HS-27A (cell line): ENCODE measurements around the gene GALNTL6.
A peak's percentile ranks its signal among the peaks of the same experiment; 100 is the strongest.
"Not testable (repeated sequence)": the region's sequence is repeated elsewhere in the genome, so short reads cannot be mapped to it uniquely, and the experiment has no call there.

Experiments
- DNase-seq: peaks from one replicate; pipeline ENCODE4 v3.0.0-alpha.2; 2012; ENCODE audit warnings: low read depth, missing footprints

Gene GALNTL6

DNA sequence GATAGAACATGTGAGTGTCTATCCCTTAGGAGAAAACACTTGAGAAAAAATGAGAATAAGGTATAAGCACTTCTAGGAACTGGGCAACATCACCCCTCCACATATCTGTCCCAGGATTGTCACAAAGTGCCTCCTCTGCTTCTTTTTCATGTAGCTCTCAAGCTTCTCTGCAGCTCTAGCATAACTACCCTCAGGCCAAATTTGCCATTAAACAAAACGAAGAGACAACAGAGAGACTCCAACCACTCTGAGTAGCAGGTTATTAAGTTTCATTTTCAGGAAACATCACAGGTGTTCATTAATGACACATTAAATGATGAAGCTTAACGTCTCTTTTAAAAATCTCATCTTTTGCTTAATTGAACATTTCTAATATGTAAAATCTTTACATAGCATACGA is 580.0 kb downstream of the GALNTL6 start:
- DNase-seq, result no peak

DNA sequence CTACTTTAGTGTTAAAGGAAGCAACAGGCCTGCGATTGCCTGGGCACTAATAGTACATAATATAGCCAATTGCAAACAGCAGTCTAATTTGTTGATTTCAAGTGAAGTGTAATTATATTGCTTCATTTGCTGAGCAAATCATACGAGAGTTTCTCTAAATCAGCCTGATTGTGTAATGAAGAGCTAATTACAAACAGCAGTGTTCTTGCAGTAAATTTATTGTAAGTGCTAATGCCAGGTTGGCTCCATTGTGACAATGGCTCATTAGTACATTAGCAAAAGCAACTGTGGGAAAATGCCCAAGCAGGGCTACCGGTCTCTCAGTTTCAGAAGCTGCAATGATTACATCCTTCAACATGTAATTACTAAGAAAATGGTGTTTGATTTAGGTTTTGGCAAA is 591.5 kb downstream of the GALNTL6 start:
- DNase-seq, result no peak

DNA sequence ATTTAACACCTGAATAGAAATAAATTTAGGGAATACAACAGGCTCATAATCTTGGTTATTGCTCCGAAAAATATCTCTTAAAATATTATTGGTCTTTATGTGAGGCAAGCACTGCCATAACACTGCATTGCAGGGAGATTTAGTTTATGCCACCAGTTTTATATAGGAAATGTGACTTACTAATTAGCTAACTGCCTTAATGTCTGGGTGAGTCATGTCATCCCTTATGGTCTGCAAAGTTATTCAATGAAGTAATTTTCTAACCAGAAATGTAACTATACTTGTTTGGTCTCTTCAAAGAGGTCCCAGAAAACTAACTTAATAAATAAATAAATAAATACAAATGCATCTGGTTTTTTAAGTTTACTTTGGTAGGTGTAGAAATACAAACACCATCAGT is 597.2 kb downstream of the GALNTL6 start:
- no peak for DNase-seq

DNA sequence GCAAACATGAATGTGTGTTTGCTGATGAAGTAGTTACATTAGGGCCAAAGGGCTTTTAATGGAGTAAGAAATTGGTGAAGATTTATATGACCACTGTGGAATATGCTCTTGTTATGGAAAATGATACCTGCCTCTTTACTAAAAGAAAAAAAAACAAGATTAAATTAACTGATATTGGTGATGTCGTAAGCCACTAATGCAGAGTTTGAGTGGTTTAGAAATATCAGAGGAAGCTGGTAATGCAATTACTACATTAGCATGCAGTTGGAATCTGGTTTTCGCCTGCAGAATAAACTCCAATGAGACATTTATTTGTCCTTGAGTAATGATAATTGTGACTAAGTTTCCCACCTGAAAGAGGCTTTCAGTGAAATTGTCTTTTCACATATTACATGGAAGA is 597.9 kb downstream of the GALNTL6 start:
- DNase-seq, result no peak

DNA sequence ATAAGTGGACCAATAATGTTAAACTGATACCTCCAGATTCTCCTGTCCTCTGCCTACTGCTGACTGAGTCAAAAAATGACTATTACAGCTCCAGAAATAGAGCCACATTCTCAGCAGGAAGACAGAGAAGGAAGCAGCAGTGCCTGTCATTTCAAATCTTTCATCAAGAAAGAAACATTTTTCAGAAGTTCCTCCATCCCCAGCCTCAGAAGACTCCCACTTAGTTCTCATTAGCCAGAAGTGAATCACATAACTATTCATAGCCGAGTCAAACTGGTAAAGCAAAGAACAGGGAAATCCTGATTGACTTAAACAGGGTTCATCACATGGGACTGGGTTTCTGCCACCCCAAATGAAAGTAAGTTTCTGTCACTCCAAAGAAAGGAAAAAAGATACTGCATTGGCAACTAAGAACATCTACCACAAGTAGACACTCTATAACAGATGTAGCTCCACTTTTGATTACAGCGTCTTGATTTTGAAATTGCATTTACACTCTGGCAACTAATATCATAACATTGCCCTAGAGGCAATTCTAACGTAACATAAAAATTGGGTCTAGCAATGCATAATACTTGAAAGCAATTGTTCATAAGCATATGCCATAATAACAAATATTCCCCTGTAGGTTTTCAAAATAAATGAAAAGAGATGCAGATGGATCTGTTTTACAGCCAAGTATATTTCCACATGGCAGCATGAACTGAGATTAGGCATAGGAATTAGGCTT is 599.8 kb downstream of the GALNTL6 start:
- DNase-seq, result no peak

DNA sequence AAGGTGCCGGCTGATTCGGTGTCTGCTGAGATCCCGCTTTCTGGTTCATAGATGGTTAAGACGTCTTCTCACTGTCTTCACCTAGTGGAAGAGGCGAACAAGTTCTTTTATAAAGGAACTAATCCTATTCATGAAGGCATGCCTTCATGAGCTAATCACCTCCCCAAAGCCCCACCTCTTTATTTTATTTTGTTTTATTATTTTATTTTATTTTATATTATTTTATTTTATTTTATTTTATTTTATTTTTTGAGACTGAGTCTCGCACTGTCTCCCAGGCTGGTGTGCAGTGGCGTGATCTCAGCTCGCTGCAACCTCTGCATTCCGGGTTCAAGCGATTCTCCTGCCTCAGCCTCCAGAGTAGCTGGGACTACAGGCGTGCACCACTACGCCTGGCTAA is 615.8 kb downstream of the GALNTL6 start:
- not testable (repeated sequence) for DNase-seq

DNA sequence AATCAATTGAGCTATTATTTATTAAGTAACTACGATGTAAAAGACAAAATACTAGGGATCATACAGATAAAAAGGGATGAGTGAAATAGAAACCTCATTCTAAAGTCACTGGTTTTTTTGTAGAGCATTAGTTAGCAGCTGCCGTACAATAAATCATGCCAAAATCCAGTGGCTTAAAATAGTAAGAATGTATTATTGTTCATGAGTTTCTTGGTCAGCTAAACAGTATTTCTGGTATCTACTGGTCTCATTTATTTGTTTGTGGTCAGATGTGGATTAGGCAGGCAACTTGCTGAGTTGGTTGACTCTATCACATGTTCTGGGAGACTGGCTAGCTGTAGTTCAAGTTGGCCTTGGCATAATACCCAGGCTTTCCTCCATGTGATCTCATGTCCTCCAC is 667.3 kb downstream of the GALNTL6 start:
- DNase-seq, result no peak

DNA sequence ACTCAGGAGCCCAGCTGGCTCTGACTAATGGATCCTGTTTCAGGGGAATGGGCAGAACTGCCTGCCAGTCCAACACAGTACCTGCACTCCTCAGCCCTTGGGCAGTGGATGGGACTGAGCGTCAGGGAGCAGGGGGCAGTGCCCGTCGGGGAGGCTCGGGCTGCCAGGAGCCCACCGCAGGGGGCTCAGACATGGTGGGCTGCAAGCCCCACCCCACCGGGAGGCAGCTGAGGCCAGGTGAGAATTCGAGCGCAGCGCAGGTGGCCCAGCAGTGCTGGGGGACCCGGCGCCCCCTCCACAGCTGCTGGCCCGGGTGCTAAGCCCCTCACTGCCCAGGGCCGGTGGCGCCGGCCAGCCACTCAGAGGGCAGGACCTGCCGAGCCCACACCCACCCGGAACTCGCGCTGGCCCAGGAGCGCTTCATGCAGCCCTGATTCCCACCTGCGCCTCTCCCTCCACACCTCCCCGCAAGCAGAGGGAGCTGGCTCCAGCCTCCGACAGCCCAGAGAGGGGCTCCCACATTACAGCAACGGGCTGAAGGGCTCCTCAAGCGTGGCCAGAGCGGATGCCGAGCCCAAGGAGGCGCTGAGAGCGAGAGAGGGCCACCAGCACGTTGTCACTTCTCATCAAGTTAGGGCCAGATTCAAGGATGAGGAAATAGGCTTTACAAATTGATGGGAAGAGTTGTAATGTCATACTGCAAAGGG is 668.8 kb downstream of the GALNTL6 start:
- DNase-seq, result no peak

DNA sequence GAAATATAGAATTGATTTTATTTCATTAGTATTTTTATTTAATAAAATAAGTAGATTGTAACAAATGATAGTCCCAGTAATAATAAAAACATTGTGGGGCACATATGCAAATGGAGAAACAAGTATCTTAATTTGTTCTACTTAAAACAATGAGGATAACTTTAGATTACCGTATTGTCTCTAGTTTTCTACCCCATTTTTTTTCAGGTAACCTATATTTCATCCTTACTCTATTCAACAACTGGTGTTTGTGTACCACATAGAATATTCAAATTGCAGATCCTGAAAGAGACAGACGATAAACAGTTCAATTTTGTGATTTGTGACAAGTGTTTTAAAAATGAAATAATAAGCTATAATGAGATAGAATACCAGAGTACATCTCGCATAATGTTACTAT is 671.8 kb downstream of the GALNTL6 start:
- DNase-seq, result no peak

DNA sequence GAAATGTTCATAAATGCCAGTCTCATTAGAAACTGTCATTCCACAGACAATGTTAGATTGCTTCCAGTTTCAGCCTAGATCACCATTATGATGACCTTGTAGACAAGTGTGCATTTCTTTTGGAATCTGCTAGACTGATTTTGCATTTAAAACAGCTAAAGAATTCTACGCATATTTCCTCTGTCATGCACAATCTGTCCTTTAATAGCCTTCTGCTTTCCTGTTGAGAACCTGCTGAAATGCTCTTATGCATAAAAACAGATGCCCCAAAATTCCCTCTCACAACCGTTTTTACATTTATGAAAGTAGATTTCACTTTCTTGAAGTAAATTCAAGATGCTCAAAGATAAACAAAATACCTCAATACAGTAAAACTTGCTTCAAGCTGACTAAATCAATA is 673.3 kb downstream of the GALNTL6 start:
- no peak for DNase-seq

DNA sequence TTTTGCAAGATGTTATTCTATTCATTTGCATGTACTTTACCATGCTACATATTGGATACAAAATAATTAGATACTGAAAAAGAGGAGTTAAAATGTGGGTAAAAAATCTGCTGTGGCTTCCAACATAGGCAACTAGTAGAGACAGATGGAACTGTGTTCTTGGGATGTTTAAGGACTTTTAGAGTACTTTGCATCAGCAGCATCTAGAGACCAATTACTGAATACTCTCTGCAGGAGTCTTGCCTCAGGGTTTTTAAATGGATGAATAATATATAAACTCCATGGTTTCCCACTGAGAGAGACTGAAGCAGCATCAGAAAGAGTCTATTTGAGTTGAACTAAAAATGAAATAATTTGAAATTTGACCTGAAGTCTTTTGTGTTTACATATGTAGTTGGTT is 676.7 kb downstream of the GALNTL6 start:
- DNase-seq, result no peak

DNA sequence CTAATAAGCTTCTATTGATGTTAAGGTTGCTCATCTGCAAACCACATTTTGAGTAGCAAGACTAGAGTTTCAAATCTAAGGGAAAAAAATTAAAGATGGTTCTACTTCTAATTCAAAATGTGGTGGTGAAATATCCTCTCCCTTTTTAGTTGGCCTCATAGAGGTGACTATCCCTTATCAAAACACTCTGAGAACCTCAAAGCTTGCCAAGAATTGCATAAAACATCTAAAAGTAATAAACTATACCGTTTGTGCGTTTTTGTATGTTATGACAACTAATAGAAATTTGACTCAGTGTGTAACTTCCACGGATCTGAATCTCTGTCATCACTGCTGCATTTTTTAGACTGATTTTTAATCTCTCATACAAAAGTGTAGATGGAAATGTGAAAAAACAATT is 682.6 kb downstream of the GALNTL6 start:
- no peak for DNase-seq

DNA sequence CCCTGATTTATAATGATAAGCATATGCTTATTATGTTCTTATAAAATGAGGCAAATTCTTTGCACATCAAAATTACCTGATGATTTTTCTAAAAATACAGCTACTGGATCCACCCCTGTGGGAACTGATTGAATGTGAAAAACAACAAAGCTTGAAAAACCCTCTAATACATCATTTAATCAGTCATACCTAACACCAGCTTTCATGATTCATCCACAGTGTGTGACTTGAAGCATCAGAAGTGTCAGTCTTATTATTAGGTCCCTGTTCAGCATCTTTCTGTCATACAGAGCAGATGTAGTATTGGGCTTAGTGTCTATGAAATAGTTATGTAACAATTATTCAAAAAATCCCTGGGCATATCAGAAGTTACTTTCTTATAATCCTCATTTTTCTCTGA is 684.1 kb downstream of the GALNTL6 start:
- no peak for DNase-seq

DNA sequence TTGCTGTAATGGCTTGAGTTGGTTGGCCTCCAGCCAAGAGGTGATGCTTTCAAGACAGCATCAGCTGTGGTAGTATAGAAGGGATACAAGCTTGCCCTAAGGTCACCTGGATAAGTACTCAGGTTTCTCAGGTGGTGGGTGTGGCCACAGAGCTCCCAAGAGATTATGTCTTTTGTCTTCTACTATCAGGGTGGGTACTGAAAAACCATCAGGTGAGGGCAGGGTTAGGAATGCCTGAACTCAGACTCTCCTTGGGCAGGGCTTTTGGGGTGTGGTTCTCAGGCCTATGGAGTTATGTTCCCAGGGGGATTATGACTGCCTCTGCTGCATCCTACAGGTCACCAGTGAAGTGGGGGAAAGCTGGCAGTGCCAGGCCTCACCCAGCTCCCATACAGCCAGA is 700.8 kb downstream of the GALNTL6 start:
- DNase-seq, result no peak

DNA sequence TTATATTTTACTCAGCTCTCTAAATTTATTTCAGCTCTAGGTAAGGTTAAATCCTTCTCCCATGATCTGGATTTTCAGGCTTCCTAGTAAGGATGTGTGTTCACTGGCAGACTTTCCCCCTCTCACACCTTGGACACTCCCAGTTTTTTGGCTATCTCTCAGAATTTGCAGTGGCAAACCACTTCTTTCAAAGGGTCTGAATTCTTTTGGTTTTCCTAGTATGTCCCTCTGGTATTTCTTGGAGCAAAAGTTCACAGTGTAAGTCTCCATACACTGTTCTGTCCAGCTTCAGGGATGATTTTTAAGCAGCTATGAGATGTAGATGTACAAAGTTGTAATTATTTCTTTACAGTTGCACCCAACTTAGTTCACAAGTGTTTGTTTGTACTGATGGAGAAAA is 701.6 kb downstream of the GALNTL6 start:
- peak; percentile 19 for DNase-seq

DNA sequence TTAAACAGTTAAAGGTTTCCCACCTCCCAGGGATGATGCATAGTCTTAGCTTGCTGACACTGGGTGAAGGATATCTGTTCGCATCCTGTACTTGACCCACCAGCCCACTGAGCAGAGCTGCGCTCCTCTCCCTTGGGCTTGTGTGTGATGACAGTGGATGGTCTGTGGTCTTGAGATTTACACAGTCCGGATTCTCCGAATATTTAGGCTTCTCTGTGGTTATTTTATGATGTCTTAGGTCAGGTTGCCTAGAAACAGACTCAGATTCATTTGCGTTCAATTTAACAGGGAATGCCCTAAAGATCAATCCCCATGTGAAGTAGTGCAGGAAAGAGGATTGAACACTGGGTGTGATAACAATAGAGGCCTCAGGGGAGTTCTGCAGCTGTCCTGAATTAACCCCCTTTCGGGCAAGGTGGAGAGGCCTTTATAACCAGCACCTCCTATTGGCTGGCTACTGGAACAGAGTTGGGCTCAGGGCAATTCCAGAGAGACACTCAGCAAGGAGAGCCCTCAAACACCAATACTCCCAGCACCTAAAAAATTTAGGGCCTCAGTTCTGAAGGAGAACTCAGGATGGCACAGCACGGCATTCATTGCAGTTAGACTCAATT is 702.2 kb downstream of the GALNTL6 start:
- peak; percentile 36 for DNase-seq

DNA sequence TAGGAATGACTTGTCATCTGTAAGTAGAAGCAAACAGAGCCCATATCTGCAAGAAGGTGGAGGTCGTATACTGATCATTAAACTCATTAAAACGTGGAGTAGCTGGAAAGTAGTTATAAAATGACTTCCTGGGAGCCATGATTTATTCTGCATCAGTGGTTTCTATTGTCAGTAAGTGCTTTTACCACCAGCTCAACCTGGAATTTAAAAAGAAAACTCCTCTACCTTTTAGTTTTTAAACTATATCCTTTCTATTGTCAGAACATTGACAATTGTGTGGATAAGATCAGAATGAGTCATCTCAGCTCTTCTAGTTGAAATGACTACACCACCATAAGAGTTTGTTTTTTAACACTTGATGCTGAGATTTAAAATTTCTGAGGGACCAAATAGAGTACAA is 704.2 kb downstream of the GALNTL6 start:
- no peak for DNase-seq

DNA sequence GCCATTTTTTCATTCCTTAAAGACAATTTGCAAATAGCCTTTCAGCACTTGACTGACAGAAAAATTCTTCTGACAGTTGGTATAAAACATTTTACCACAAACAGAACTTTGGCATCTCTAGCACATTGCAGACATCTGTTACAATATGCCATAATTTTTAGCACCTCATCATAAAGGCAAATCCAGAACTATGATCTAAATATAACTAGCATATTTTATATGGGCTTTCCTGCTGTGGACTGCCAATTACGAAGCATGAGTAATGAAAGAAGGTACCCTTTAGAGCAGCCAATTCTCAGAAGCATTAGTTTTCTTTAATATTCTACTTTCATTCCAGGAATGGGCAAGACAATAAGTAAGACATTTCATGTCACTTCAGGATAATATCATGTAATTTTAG is 708.0 kb downstream of the GALNTL6 start:
- no peak for DNase-seq

DNA sequence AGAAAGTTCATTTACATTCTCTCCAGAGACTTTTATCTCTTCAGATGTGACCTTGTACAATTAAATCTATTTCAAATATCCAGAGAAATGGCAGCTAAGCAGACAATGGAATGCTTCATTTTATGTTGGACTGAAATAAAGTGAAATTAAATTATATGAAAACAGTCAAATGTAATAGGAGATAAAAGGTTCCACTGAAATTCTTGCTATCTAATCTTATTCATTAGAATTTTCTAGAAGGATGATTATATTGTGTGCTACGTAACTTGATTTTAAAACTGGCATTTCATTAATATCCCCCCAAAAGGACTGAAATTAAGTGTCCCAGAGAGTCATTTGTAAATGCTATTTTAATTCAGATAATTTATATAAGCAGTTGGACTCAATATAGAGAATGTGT is 708.5 kb downstream of the GALNTL6 start:
- no peak for DNase-seq

DNA sequence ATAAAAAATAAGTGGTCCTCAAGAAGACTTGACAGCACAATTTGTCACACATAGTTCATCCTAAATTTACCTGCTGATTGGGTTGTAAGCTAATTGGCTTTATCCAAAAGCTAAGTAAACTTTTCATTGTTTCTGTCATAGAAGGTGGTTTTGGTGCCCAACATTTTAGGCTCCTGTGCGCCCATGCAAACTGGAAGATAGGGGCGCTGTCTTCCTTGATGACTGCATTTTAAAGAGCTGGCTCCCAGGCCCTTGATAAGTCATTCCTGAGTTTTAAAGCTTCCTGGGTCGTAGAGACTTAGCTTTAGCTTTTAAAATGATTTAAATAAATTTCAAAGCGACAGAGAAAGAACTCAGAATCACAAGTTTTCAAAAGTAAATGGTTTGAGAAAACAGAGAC is 730.0 kb downstream of the GALNTL6 start:
- DNase-seq, result no peak

DNA sequence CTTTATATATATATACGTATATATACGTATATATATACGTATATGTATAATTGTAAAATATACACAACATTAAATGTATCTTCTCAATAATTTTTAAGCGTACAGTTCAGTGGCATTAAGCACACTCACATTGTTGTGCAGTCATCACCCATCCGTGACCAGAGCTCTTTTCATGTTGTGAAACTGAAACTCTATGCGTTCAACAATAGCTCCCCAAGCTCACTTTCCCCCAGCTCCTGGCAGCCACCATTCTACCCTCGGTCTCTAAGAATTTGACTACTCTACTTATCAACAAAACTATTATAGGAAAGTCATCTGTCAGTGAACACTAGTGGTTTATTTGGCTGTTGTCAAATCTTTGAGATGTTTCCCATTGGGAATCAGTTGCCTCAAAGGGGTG is 733.6 kb downstream of the GALNTL6 start:
- DNase-seq, result no peak

DNA sequence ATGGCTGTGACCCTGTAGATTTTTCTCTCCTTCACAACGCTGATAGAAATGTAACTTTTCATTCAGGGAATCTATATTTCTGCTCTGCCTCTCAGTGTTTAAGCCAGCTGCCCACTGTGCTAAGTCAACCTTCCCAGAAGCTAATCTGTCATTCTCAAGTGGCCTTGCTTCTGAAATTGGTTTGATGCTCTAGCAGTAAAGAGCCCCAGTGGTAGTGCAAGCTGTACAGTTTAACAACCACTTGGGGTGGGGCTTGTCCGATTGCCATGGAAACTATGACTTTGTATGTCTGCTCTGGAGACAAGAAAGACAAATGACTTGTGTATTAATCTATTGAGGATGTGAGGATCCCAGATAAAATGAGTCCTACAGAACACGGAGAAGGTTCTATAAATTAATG is 734.5 kb downstream of the GALNTL6 start:
- no peak for DNase-seq

DNA sequence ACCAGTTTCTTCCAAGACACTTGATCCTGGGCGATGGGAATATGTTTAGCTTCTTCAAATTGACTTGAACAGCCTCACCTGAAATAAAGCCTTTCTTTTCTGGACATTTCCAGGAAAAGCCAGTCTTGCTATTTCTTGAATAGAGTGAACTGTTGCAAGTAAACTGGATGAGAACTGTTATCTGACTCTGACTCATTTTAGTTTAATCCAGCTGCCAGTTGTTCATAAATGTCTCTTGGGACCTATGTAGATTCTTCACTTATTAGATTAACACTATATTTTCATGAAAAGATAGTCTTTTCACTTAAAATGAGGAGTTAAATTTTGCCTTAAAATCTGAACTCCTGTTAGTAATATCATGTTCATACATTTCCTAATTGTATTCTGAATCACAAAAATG is 740.0 kb downstream of the GALNTL6 start:
- DNase-seq, result no peak

DNA sequence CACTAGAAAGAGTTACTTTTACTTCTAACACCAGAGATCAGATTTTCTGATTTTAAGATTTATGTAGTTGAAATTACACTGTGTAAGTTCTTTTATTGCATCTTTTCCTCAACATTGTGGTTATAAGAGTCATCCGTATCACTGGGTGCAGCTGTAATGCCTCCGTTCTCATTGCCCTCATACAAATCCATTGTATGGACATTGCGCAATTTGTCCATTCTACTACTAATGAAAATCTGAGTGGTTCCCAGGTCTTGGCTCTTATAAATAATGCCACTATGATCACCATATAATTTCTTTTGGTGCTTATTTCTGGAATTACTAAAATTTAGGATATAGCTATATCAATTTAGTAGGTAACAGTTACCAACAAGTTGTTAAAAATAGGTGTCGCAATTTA is 741.4 kb downstream of the GALNTL6 start:
- DNase-seq, result no peak
